SK-N-SH (cell line): Measurements from ENCODE around the gene EIF2AK2.

Source experiments
- EP300 ChIP-seq, 2 experiments: IDR thresholded peaks; 2 replicates each; pipeline versions ENCODE4 v1.4.0 to v1.6.1; 2012; ENCODE audit warnings: borderline replicate concordance in 1 of 2, low read depth in 1 of 2, low read length in 1 of 2
- EZH2phosphoT487 ChIP-seq: fragments of 200-600 bp; sonication (generic); IDR thresholded peaks from 2 replicates; pipeline ENCODE4 v1.6.1; 2017; ENCODE audit warnings: low read depth, mixed run types, mild to moderate bottlenecking, antibody characterized with exemption, moderate library complexity, borderline replicate concordance
- POLR2AphosphoS5 ChIP-seq: IDR thresholded peaks from 2 replicates; pipeline ENCODE4 v1.6.1; 2012; ENCODE audit warnings: low read depth, low read length
- RFX5 ChIP-seq: IDR thresholded peaks from 2 replicates; pipeline ENCODE4 v1.6.1; 2012; ENCODE audit warnings: mild to moderate bottlenecking, improper control_type of control experiment, low read length
- SIN3A ChIP-seq: IDR thresholded peaks from 2 replicates; pipeline ENCODE4 v1.6.1; 2012; ENCODE audit warnings: low read depth, mild to moderate bottlenecking, low read length, moderate library complexity, borderline replicate concordance
- YY1 ChIP-seq: IDR thresholded peaks from 2 replicates; pipeline ENCODE4 v1.4.0; 2012; ENCODE audit warnings: low read depth, mild to moderate bottlenecking
- TF ChIP-seq, protein P1 (sequence below): fragments of 200-600 bp; sonication (generic); IDR thresholded peaks from 2 replicates; pipeline ENCODE4 v1.6.1; 2017; ENCODE audit warnings: antibody characterized with exemption, mild to moderate bottlenecking, moderate library complexity

DNA sequence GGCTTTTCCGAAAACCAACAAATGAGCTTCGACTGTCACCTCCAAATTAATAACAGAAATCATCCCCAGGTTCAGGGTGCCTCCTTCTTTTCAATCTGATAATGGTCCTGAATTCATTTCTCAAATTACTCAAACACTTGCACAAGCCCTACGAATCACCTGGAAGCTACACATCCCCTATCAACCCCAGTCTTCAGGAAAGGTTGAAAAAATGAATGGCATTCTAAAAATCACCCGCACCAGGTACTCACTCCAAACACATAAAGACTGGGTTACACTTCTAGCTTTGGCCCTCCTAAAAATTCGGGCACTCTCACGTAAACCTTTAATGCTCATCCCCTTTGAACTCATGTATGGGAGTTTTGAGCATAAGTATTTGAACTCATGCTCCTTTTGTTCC, 23.9 kb downstream of the EIF2AK2 start:
- no peak for TF ChIP-seq YY1
- TF ChIP-seq SIN3A, result no peak
- no peak for TF ChIP-seq EP300 (IDR thresholded peaks at IDR 0.05; ENCODE audit: borderline replicate concordance in 1 of 2, low read depth in 1 of 2, low read length in 1 of 2)
- no peak for TF ChIP-seq RFX5
- TF ChIP-seq, protein P1, sequence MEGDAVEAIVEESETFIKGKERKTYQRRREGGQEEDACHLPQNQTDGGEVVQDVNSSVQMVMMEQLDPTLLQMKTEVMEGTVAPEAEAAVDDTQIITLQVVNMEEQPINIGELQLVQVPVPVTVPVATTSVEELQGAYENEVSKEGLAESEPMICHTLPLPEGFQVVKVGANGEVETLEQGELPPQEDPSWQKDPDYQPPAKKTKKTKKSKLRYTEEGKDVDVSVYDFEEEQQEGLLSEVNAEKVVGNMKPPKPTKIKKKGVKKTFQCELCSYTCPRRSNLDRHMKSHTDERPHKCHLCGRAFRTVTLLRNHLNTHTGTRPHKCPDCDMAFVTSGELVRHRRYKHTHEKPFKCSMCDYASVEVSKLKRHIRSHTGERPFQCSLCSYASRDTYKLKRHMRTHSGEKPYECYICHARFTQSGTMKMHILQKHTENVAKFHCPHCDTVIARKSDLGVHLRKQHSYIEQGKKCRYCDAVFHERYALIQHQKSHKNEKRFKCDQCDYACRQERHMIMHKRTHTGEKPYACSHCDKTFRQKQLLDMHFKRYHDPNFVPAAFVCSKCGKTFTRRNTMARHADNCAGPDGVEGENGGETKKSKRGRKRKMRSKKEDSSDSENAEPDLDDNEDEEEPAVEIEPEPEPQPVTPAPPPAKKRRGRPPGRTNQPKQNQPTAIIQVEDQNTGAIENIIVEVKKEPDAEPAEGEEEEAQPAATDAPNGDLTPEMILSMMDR, result no peak
- no peak for TF ChIP-seq EZH2phosphoT487
- no peak for TF ChIP-seq POLR2AphosphoS5
